HEK293 (cell line): ENCODE data around the gene ANTKMT.
A peak's percentile ranks its signal among the peaks of the same experiment; 100 is the strongest.

Source experiments
- ZBTB1 ChIP-seq: fragments of 450-650 bp; formaldehyde crosslinking; IDR thresholded peaks from 2 replicates; pipeline ENCODE4 v1.5.1; 2016; ENCODE audit warnings: missing biosample characterization, missing genetic modification characterization
- ZNF10 ChIP-seq: fragments of 450-650 bp; formaldehyde crosslinking; IDR thresholded peaks from 2 replicates; pipeline ENCODE4 v1.5.1; 2017; ENCODE audit warnings: missing biosample characterization, missing genetic modification characterization
- ZNF274 ChIP-seq, 2 experiments: fragments of 200-500 bp in 1 of 2; fragments of 450-650 bp in 1 of 2; sonication (Bioruptor generic) in 1 of 2; formaldehyde crosslinking in 1 of 2; IDR thresholded peaks; 2 replicates each; pipeline versions ENCODE4 v1.5.1 to v1.6.1; 2014 to 2016; ENCODE audit warnings: borderline replicate concordance in 1 of 2, inconsistent platforms in 1 of 2, low read length in 1 of 2, missing biosample characterization in 1 of 2, missing genetic modification characterization in 1 of 2
- ZNF311 ChIP-seq: fragments of 450-650 bp; formaldehyde crosslinking; IDR thresholded peaks from 2 replicates; pipeline ENCODE4 v1.5.1; 2017; ENCODE audit warnings: missing biosample characterization, missing genetic modification characterization, borderline replicate concordance
- ZNF416 ChIP-seq: fragments of 450-650 bp; formaldehyde crosslinking; IDR thresholded peaks from 2 replicates; pipeline ENCODE4 v1.5.1; 2016; ENCODE audit warnings: missing biosample characterization, missing genetic modification characterization
- ZNF558 ChIP-seq: fragments of 450-650 bp; formaldehyde crosslinking; IDR thresholded peaks from 2 replicates; pipeline ENCODE4 v1.5.1; 2016; ENCODE audit warnings: missing biosample characterization, missing genetic modification characterization
- ZNF561 ChIP-seq: fragments of 450-650 bp; IDR thresholded peaks from 2 replicates; pipeline ENCODE4 v1.5.1; 2018; ENCODE audit warnings: missing biosample characterization, missing genetic modification characterization, borderline replicate concordance
- ZNF776 ChIP-seq: fragments of 450-650 bp; formaldehyde crosslinking; IDR thresholded peaks from 2 replicates; pipeline ENCODE4 v1.5.0; 2017; ENCODE audit warnings: missing biosample characterization, missing genetic modification characterization, borderline replicate concordance
- TF ChIP-seq, protein P1 (sequence below): fragments of 450-650 bp; formaldehyde crosslinking; IDR thresholded peaks from 2 replicates; pipeline ENCODE4 v1.5.1; 2016; ENCODE audit warnings: missing biosample characterization, missing genetic modification characterization
- TF ChIP-seq, protein P2 (sequence below): fragments of 450-650 bp; formaldehyde crosslinking; IDR thresholded peaks from 2 replicates; pipeline ENCODE4 v1.5.1; 2016; ENCODE audit warnings: missing biosample characterization, missing genetic modification characterization
- TF ChIP-seq, protein P3 (sequence below): fragments of 450-650 bp; formaldehyde crosslinking; IDR thresholded peaks from 2 replicates; pipeline ENCODE4 v1.5.1; 2016; ENCODE audit warnings: missing biosample characterization, missing genetic modification characterization
- TF ChIP-seq, protein P4 (sequence below): fragments of 450-650 bp; formaldehyde crosslinking; IDR thresholded peaks from 2 replicates; pipeline ENCODE4 v1.5.1; 2017; ENCODE audit warnings: missing biosample characterization, missing genetic modification characterization

DNA sequence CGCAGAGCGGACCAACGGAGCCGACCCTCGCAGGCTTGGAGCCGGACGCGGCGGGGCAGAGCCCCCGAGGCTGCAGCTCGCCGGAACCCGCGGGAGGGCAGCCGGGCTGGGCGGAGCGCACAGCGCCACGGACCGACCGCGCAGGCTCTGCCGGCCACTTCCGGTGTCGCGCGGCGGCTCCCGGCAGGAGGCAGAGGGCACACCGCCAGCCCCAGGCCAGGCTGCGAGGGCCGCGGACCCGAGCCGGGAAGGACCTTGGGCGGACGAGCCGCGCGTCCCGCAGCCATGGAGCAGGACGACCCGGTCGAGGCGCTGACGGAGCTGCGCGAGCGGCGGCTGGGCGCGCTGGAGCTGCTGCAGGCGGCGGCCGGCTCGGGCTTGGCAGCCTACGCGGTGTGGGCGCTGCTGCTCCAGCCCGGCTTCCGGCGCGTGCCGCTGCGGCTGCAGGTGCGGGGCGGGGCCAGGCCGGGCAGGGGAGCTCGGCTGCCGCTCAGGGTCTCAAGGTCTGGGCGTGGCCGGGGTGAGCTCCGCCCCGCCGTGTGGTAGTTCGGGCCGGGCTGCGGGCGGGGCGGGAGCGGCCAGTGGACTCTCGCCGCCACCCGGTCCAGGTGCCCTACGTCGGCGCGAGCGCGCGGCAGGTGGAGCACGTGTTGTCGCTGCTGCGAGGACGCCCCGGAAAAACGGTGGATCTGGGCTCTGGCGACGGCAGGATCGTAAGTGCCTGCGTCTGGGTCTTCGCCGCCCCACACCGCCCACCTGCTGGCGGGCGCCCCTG lies at the start of gene ANTKMT:
- TF ChIP-seq ZNF274 (IDR thresholded peaks at IDR 0.05; ENCODE audit: low read length): no peak
- TF ChIP-seq ZNF274 (tag by site-specific recombination; IDR thresholded peaks at IDR 0.05; ENCODE audit: borderline replicate concordance): no peak
- TF ChIP-seq, protein P1, sequence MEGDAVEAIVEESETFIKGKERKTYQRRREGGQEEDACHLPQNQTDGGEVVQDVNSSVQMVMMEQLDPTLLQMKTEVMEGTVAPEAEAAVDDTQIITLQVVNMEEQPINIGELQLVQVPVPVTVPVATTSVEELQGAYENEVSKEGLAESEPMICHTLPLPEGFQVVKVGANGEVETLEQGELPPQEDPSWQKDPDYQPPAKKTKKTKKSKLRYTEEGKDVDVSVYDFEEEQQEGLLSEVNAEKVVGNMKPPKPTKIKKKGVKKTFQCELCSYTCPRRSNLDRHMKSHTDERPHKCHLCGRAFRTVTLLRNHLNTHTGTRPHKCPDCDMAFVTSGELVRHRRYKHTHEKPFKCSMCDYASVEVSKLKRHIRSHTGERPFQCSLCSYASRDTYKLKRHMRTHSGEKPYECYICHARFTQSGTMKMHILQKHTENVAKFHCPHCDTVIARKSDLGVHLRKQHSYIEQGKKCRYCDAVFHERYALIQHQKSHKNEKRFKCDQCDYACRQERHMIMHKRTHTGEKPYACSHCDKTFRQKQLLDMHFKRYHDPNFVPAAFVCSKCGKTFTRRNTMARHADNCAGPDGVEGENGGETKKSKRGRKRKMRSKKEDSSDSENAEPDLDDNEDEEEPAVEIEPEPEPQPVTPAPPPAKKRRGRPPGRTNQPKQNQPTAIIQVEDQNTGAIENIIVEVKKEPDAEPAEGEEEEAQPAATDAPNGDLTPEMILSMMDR (tag by site-specific recombination): no peak; the same call in 1 of the 2 replicates
- no peak for TF ChIP-seq ZNF311 (tag by site-specific recombination)
- TF ChIP-seq ZNF776: no peak
- TF ChIP-seq ZNF10 (tag by site-specific recombination): no peak
- no peak for TF ChIP-seq ZNF558 (tag by site-specific recombination)
- no peak for TF ChIP-seq ZNF416 (tag by site-specific recombination)
- TF ChIP-seq, protein P2, sequence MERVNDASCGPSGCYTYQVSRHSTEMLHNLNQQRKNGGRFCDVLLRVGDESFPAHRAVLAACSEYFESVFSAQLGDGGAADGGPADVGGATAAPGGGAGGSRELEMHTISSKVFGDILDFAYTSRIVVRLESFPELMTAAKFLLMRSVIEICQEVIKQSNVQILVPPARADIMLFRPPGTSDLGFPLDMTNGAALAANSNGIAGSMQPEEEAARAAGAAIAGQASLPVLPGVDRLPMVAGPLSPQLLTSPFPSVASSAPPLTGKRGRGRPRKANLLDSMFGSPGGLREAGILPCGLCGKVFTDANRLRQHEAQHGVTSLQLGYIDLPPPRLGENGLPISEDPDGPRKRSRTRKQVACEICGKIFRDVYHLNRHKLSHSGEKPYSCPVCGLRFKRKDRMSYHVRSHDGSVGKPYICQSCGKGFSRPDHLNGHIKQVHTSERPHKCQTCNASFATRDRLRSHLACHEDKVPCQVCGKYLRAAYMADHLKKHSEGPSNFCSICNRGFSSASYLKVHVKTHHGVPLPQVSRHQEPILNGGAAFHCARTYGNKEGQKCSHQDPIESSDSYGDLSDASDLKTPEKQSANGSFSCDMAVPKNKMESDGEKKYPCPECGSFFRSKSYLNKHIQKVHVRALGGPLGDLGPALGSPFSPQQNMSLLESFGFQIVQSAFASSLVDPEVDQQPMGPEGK (tag by site-specific recombination): no peak
- TF ChIP-seq, protein P3, sequence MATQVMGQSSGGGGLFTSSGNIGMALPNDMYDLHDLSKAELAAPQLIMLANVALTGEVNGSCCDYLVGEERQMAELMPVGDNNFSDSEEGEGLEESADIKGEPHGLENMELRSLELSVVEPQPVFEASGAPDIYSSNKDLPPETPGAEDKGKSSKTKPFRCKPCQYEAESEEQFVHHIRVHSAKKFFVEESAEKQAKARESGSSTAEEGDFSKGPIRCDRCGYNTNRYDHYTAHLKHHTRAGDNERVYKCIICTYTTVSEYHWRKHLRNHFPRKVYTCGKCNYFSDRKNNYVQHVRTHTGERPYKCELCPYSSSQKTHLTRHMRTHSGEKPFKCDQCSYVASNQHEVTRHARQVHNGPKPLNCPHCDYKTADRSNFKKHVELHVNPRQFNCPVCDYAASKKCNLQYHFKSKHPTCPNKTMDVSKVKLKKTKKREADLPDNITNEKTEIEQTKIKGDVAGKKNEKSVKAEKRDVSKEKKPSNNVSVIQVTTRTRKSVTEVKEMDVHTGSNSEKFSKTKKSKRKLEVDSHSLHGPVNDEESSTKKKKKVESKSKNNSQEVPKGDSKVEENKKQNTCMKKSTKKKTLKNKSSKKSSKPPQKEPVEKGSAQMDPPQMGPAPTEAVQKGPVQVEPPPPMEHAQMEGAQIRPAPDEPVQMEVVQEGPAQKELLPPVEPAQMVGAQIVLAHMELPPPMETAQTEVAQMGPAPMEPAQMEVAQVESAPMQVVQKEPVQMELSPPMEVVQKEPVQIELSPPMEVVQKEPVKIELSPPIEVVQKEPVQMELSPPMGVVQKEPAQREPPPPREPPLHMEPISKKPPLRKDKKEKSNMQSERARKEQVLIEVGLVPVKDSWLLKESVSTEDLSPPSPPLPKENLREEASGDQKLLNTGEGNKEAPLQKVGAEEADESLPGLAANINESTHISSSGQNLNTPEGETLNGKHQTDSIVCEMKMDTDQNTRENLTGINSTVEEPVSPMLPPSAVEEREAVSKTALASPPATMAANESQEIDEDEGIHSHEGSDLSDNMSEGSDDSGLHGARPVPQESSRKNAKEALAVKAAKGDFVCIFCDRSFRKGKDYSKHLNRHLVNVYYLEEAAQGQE (tag by site-specific recombination): no peak
- TF ChIP-seq, protein P4, sequence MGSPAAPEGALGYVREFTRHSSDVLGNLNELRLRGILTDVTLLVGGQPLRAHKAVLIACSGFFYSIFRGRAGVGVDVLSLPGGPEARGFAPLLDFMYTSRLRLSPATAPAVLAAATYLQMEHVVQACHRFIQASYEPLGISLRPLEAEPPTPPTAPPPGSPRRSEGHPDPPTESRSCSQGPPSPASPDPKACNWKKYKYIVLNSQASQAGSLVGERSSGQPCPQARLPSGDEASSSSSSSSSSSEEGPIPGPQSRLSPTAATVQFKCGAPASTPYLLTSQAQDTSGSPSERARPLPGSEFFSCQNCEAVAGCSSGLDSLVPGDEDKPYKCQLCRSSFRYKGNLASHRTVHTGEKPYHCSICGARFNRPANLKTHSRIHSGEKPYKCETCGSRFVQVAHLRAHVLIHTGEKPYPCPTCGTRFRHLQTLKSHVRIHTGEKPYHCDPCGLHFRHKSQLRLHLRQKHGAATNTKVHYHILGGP: no peak
- peak; percentile 98; the same call in 1 of the 2 replicates for TF ChIP-seq ZNF561
- no peak for TF ChIP-seq ZBTB1 (tag by site-specific recombination)
